Effector memory CD4-positive, alpha-beta T cell (primary cell): ENCODE results near the gene NUTM1.

Experiments used
- DNase-seq, 3 donors: peaks; one replicate each; pipeline ENCODE4 v3.0.0-alpha.2; 2020
- H3K27ac ChIP-seq: 2 replicates; pipeline ENCODE4 v1.7.0; 2013; ENCODE audit warnings: mild to moderate bottlenecking, low read length, moderate library complexity; ENCODE audit not compliant: insufficient read depth, poor library complexity, severe bottlenecking
- H3K27me3 ChIP-seq: replicated peaks from 2 replicates; pipeline ENCODE4 v1.7.0; 2013; ENCODE audit warnings: mild to moderate bottlenecking, low read length; ENCODE audit not compliant: insufficient read depth, control insufficient read depth, poor library complexity, severe bottlenecking
- H3K36me3 ChIP-seq: 2 replicates; pipeline ENCODE4 v1.7.0; 2013; ENCODE audit warnings: mild to moderate bottlenecking, low read length, moderate library complexity; ENCODE audit not compliant: control insufficient read depth, insufficient read depth
- H3K4me1 ChIP-seq: 2 replicates; pipeline ENCODE4 v1.7.0; 2013; ENCODE audit warnings: low read length, mild to moderate bottlenecking; ENCODE audit not compliant: control insufficient read depth, insufficient read depth, poor library complexity, severe bottlenecking
- H3K4me3 ChIP-seq: 2 replicates; pipeline ENCODE4 v1.7.0; 2013; ENCODE audit warnings: low read length, low read depth, mild to moderate bottlenecking; ENCODE audit not compliant: insufficient read depth, poor library complexity, severe bottlenecking
- H3K9me3 ChIP-seq: 2 replicates; pipeline ENCODE4 v1.7.0; 2013; ENCODE audit warnings: mild to moderate bottlenecking, low read length, moderate library complexity; ENCODE audit not compliant: control insufficient read depth

NUTM1 gene

DNA sequence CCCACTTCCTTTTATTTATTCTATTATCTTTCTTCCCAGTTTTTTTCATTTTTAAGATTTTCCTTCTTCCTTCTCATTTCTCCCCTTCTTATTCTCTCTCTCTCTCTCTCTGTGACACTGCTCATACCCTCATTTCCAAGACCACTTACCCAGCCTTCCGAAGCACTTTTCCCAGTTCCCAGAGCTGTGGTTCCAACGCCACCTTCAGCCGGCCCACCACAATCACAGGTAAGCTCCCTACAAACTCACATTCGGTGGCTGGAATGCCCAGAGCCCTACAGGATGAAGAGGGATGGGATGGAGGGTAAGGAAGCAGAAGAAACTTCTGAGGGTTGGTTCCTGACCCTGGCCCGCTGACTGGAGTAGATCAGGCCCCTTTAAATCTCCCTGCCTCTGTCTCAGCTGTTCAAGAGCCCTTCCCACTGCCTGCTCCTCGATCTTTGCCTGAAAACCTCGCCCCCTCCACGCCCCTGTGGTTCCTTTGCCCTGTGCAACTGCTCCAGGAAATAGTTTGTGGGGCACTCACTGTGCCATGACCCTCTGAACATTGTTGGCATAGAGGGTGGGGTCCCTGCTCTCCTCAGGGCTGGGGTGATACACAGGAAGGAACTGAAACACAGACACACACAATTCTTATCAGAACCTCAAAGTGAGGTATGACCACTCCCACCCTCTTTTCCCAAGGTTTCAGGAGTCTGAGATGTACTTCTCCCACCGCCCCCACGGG is 19.1 kb downstream of the NUTM1 start:
- H3K27me3 ChIP-seq: no peaks in the 10 kb centered on the region
- DNase-seq: no peak
- peaks cover 51% of the 10 kb centered on the region for H3K36me3 ChIP-seq
- H3K27ac ChIP-seq: no peak overlapping the region
- H3K4me1 ChIP-seq: peaks cover 13% of the 10 kb centered on the region
- no peak overlapping the region for H3K4me3 ChIP-seq
- H3K9me3 ChIP-seq: no peaks in the 10 kb centered on the region

DNA sequence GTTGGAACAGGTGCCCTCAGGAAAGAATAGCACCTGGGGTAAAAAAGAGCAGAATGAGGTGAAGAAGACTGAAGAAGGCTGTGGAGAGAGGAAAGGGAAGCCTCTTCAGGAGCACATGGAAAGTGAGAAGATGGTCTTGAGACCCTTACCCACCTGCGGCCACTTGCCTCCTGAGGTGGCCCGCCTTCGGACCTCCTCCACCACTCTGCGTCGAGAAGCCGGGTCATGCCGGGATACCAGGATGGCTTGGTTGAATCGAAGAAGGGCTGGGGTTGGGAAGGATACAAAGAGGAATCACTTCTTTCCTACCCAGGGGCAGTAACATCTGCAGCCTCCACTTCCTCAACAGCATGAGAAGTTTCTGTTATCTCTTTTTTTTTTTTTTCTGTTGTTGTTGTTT is 20.9 kb downstream of the NUTM1 start:
- no peaks in the 10 kb centered on the region for H3K27me3 ChIP-seq
- peaks cover 19% of the 10 kb centered on the region for H3K4me1 ChIP-seq
- no peak overlapping the region for H3K4me3 ChIP-seq
- no peaks in the 10 kb centered on the region for H3K9me3 ChIP-seq
- DNase-seq: no peak
- H3K36me3 ChIP-seq: peaks cover 40% of the 10 kb centered on the region
- no peak overlapping the region for H3K27ac ChIP-seq

DNA sequence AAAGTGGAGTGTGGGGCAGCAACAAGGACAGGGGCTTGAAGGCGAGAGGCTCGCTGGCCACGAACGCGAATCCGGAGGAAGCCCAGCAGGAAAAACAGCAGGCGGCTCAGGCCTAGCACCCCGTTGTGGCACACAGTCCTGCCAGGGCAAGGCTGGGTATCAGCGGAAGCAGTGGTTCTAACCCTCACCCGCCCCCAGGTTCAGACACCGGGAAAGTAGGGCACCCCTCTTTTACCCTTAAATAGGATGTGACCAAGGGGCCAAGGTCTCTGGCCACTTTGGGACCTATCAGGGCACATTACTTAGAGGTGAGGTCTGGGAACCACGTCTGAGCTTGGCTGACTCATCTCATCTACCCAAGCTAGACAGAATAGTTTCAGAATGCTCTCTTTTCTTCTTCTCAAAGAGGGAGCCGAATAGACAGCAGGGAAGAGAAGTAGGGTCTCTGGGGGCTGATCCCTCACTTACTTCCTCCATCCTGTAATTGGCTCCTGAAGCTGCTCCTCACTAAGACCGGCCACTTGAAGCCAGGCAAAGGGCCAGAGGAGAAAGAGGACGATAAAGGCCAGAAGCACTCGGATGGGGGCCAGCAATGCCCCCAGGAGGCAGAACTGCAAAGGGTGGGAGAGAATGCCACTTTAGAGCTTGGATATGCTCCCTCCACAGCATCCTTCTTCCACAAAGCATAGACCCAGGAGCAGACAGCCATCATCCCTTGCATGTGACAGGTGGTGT is 22.1 kb downstream of the NUTM1 start:
- Histone ChIP-seq H3K4me3 (no peak overlapping the region), H3K27ac (peak overlapping the region; percentile 38), H3K4me1 (peaks cover 19% of the 10 kb centered on the region), H3K36me3 (peaks cover 28% of the 10 kb centered on the region), H3K9me3 (no peaks in the 10 kb centered on the region), H3K27me3 (no peaks in the 10 kb centered on the region)
- peak in 1 of 3 donors; percentile 41 for DNase-seq

DNA sequence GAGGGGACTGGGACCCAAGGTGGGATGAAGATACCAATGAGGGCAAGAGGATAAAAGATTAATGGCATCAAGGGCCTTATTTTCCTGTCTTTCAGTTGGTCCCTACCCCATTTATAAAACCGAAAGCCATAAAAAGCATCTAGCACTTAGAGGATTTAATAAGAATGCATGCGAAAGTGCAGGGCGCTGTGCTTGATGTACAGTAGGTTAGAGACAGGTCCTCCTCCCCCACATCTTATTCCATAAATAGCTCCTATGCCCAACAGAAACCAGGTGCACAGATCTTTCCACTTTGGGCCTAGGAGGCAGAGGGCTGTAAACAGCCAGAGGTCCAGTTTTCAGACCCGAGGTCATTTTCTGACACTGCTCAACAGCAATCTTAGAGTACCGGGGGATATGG is 22.7 kb downstream of the NUTM1 start:
- peaks cover 24% of the 10 kb centered on the region for H3K36me3 ChIP-seq
- DNase-seq: no peak
- no peaks in the 10 kb centered on the region for H3K27me3 ChIP-seq
- H3K4me3 ChIP-seq: peak overlapping the region; percentile 89
- H3K9me3 ChIP-seq: no peaks in the 10 kb centered on the region
- H3K4me1 ChIP-seq: peaks cover 19% of the 10 kb centered on the region
- H3K27ac ChIP-seq: peak overlapping the region; percentile 38

DNA sequence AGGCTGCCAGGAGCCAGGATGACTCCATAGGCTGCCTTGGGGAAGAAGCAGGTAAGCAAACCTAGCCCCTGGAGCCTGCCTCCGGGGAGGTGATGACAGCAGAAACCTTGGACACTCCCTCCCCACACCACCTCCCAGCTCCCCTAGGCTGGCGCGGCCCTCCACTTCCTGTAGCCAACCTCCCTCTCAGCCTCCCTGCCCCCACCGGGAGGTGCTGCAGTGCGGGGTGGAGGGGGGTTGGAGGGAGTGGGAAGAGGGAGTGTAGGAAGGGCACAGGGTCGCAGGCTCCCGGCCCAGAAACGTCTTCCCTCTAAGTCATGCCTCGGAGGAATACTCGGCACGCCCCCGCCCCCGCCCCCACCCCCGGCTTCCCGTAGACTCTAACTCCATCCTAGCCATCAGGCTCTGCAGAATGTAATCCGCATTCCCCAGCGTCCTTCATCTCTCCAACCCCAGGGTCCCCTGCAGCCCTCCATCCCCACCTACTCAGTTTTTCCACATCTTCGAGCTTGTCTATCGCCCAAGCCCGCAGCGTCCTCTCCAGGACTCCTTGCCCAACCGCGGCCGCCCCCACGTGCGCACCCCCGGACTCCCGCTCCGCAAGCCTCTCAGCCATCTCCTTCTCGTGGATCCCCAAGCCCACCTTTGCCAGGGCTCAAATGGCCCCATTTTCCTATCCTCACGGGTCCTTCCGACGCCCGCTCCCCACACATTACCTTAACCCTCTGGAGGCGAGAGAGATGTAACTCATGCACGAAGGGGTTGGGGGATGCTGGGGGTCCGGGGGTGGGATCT is 23.4 kb downstream of the NUTM1 start:
- DNase-seq: peak; percentile 20 to 41 (median 25)
- Histone ChIP-seq H3K27me3 (no peaks in the 10 kb centered on the region), H3K4me1 (peaks cover 19% of the 10 kb centered on the region), H3K36me3 (peaks cover 17% of the 10 kb centered on the region), H3K4me3 (peak overlapping the region; percentile 89), H3K27ac (peak overlapping the region; percentile 90), H3K9me3 (no peaks in the 10 kb centered on the region)

DNA sequence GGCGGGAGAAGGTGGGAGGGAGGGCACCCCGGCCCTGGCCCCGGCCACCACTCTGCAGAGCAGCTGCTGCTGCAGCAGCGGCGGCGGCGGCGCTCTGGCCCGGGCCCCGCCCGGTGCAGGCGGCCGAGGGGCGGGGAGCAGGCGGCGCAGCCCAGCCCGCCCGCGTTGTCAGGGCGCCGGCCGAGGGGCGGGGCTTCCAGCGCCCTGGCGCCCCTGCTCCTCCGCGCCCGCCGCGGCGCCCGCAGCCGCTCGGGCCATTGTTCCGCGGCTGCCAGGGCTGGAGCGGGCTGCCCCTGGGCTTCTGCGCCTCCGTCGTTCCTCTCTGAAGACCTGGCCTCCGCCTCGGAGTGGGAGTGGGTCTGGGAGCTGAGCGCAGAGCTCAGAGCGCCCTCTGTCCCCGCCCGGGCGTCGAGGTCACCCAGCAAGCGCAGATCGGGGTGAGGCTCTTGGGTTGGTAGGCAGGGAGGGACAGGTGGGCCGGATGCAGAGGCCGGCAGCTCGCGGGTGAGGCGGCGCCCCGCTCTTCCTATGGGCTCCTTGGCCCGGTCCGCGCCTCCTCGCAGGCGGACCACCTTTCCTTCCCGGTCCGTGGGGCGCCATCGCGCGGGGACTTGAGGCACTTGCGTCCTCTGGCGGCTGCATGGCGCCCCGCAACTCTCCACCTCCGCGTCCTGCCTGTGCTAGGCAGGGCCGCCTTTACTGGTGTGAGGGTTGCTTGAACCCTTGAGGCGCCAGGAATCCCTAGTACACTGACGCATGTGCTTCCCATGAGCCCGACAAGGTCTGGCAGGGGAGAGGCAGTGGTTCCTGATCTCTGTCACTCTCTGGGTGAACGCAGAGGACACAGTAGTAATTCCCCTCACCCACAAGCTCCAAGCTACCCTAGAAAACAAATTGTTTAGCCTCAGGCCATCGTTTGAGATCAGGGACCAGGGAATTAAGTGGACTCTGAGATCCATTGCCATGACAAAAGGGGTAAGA is 24.3 kb downstream of the NUTM1 start, which contains the start of gene LPCAT4:
Gene LPCAT4 (minus strand): TSS at position 96 of the 981 bp plus-strand sequence. CDS start 96 bp downstream, outside the sequence.
- Histone ChIP-seq H3K27me3 (no peaks in the 10 kb centered on the region), H3K9me3 (no peaks in the 10 kb centered on the region), H3K4me1 (peaks cover 19% of the 10 kb centered on the region), H3K4me3 (peak within 1 kb of the TSS; percentile 89), H3K36me3 (peaks cover 11% of the 10 kb centered on the region), H3K27ac (peak within 1 kb of the TSS; percentile 90)
- DNase-seq: peak; percentile 78 to 86 (median 81)

DNA sequence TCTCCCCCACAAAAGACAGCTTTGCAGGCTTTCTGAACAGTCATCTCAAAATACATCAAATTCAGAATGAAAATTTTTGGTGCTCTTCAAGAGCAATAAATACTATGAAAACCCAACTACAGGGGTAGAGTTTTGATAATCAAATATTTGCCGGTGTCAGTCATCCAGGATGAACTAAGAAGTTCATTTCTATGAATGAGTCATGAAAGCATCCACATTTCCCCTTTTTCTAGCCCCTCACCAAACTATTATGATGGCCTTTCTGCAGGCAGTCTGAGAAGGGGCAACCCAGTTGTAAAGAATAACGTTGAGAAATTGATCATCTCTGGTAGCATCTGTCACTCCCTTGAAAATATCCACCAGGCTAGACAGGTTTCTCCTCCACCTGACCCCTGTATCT is 27.0 kb downstream of the NUTM1 start:
- Histone ChIP-seq H3K4me3 (no peak overlapping the region), H3K27ac (no peak overlapping the region), H3K27me3 (no peaks in the 10 kb centered on the region), H3K9me3 (no peaks in the 10 kb centered on the region), H3K4me1 (peaks cover 16% of the 10 kb centered on the region), H3K36me3 (no peaks in the 10 kb centered on the region)
- no peak for DNase-seq

DNA sequence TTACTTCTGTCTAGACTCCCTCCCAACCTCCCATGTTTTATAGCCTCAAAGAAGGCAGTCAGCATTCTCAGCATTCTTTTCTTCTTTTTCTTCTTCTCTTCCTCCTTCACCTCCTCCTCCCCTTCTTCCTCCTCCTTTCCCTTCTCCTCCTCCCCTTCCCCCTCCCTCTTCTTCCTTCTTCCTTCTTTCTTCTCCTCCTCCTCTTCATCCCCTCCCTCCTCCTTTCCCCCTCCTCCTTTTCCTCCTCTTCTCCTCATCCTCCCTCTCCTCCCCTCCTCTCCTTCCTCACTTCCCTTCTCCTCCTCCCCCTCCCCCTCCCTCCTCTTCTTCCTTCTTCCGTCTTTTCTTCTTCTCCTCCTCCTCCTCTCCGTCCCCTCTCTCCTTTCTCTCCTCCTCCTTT is 27.5 kb downstream of the NUTM1 start:
- Histone ChIP-seq H3K4me1 (peaks cover 11% of the 10 kb centered on the region), H3K4me3 (no peak overlapping the region), H3K36me3 (no peaks in the 10 kb centered on the region), H3K27me3 (no peaks in the 10 kb centered on the region), H3K27ac (no peak overlapping the region), H3K9me3 (no peaks in the 10 kb centered on the region)
- DNase-seq: no peak

DNA sequence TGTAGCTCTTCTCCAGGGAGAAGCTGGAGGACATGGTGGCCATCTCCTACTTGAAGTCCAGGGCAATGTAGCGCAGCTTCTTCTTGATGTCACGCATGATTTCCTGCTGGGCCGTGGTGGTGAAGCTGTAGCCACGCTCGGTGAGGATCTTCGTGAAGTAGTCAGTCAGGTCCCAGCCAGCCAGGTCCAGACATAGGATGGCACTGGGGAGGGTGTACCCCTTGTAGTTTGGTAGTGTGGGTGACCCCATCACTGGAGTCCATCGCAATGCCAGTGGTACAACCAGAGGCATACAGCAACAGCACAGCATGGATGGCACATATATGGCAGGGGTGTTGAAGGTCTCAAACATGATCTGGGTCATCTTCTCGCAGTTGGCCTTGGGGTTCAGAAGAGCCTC is 30.8 kb downstream of the NUTM1 start:
- Histone ChIP-seq H3K36me3 (no peaks in the 10 kb centered on the region), H3K4me1 (no peaks in the 10 kb centered on the region), H3K27me3 (no peaks in the 10 kb centered on the region), H3K9me3 (no peaks in the 10 kb centered on the region), H3K27ac (no peak overlapping the region), H3K4me3 (no peak overlapping the region)
- DNase-seq: no peak
